Measurements from ENCODE around the gene ZNF280C. TPM values are rescaled to one million over a fixed set of nuclear protein-coding genes. Genes with fewer than 3 reads are reported as not detected.

Gene ZNF280C
- total RNA-seq, 1 experiment from 2014 or later = 15.0 TPM

GRCh38 chrX:130171446-130172126 is 97.1 kb downstream of the ZNF280C start, which contains the start of gene RAB33A (continued):
- TF ChIP-seq, protein P1, sequence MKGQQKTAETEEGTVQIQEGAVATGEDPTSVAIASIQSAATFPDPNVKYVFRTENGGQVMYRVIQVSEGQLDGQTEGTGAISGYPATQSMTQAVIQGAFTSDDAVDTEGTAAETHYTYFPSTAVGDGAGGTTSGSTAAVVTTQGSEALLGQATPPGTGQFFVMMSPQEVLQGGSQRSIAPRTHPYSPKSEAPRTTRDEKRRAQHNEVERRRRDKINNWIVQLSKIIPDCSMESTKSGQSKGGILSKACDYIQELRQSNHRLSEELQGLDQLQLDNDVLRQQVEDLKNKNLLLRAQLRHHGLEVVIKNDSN (CRISPR knock-in tag; IDR thresholded peaks at IDR 0.05) = no peak
- TF ChIP-seq CBFB (CRISPR knock-in tag; IDR thresholded peaks at IDR 0.05; ENCODE audit: low read depth) = no peak
- TF ChIP-seq IRF2 (CRISPR knock-in tag; IDR thresholded peaks at IDR 0.05; ENCODE audit: borderline replicate concordance, low read depth) = no peak
- TF ChIP-seq TCF7 (CRISPR knock-in tag; IDR thresholded peaks at IDR 0.05; ENCODE audit: low read depth) = no peak
- no peak for TF ChIP-seq CREB1 (CRISPR knock-in tag; IDR thresholded peaks at IDR 0.05)
- TF ChIP-seq, protein P2, sequence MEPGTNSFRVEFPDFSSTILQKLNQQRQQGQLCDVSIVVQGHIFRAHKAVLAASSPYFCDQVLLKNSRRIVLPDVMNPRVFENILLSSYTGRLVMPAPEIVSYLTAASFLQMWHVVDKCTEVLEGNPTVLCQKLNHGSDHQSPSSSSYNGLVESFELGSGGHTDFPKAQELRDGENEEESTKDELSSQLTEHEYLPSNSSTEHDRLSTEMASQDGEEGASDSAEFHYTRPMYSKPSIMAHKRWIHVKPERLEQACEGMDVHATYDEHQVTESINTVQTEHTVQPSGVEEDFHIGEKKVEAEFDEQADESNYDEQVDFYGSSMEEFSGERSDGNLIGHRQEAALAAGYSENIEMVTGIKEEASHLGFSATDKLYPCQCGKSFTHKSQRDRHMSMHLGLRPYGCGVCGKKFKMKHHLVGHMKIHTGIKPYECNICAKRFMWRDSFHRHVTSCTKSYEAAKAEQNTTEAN (CRISPR knock-in tag; IDR thresholded peaks at IDR 0.05) = no peak
- TF ChIP-seq, protein P3, sequence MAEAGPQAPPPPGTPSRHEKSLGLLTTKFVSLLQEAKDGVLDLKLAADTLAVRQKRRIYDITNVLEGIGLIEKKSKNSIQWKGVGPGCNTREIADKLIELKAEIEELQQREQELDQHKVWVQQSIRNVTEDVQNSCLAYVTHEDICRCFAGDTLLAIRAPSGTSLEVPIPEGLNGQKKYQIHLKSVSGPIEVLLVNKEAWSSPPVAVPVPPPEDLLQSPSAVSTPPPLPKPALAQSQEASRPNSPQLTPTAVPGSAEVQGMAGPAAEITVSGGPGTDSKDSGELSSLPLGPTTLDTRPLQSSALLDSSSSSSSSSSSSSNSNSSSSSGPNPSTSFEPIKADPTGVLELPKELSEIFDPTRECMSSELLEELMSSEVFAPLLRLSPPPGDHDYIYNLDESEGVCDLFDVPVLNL (CRISPR knock-in tag; IDR thresholded peaks at IDR 0.05; ENCODE audit: borderline replicate concordance, low read depth) = no peak
- peak; percentile 29; the same call in 1 of the 2 replicates for TF ChIP-seq FOXP1 (CRISPR knock-in tag; IDR thresholded peaks at IDR 0.05; ENCODE audit: borderline replicate concordance)

GRCh38 chrX:130170752-130171445 is 97.8 kb downstream of the ZNF280C start:
- DNase-seq (ENCODE audit: low spot score) (peak; percentile 61), ATAC-seq (peak; percentile 85)
- ChIA-PET CTCF (interaction anchor here (0.5 to 1.2 kb wide), 3 partner anchors 91 to 188 kb away, joined by 3 to 7 read pairs (median 4); no protein-coding TSS in a partner anchor), POLR2A (no interaction called here)
- Mint-ChIP-seq H3K4me1 (peaks cover 18% of the 10 kb centered on the region), H3K27me3 (ENCODE audit: low read depth) (peaks cover 14% of the 10 kb centered on the region), H3K36me3 (no peaks in the 10 kb centered on the region), H3K27ac (no peak overlapping the region), H3K9me3 (no peaks in the 10 kb centered on the region), H3K4me3 (peak overlapping the region; percentile 80)
- TF ChIP-seq NFYB (CRISPR knock-in tag; conservative IDR thresholded peaks at IDR 0.05; ENCODE audit: low read depth) (peak; percentile 62), KAT7 (CRISPR knock-in tag; IDR thresholded peaks at IDR 0.05; ENCODE audit: borderline replicate concordance) (no peak)

DNA sequence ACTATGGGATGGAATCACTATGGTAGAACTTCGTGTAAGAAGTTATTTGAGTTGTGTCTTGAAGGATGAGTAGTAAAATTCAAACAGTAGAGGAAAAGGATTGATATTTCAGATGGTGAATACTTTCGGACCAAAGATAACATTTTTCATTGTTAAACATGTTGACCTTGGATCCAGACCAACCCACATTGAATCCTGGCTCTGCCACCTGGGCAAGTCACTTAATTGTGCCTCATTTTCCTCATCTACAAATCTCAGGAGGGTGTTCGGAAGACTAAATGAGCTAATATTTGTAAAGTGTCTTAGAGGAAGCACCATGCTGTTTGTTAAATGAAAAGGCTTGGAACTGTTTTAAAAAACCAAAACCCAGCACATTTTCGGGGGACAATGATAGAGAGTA is 101.7 kb downstream of the ZNF280C start:
- POLR2A ChIA-PET = no interaction called here
- H3K27ac Mint-ChIP-seq = 0 out of 2 replicates have a peak overlapping the region, but pooled peaks have one; percentile 24
- no peak for ATAC-seq
- no peaks in the 10 kb centered on the region for H3K36me3 Mint-ChIP-seq
- peaks cover 16% of the 10 kb centered on the region for H3K4me1 Mint-ChIP-seq
- CTCF ChIA-PET = no interaction called here
- DNase-seq (ENCODE audit: low spot score) = no peak
- H3K4me3 Mint-ChIP-seq = peak overlapping the region; percentile 94
- H3K27me3 Mint-ChIP-seq (ENCODE audit: low read depth) = peaks cover 2% of the 10 kb centered on the region
- TF ChIP-seq RORB (CRISPR knock-in tag; IDR thresholded peaks at IDR 0.05) (no peak), JUN (CRISPR knock-in tag; IDR thresholded peaks at IDR 0.05) (no peak), ESRRA (CRISPR knock-in tag; IDR thresholded peaks at IDR 0.05; ENCODE audit: borderline replicate concordance) (no peak), EMX1 (CRISPR knock-in tag; IDR thresholded peaks at IDR 0.05) (no peak)
- TF ChIP-seq, protein P4, sequence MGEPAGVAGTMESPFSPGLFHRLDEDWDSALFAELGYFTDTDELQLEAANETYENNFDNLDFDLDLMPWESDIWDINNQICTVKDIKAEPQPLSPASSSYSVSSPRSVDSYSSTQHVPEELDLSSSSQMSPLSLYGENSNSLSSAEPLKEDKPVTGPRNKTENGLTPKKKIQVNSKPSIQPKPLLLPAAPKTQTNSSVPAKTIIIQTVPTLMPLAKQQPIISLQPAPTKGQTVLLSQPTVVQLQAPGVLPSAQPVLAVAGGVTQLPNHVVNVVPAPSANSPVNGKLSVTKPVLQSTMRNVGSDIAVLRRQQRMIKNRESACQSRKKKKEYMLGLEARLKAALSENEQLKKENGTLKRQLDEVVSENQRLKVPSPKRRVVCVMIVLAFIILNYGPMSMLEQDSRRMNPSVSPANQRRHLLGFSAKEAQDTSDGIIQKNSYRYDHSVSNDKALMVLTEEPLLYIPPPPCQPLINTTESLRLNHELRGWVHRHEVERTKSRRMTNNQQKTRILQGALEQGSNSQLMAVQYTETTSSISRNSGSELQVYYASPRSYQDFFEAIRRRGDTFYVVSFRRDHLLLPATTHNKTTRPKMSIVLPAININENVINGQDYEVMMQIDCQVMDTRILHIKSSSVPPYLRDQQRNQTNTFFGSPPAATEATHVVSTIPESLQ (CRISPR knock-in tag; IDR thresholded peaks at IDR 0.05) = no peak
- TF ChIP-seq, protein P5, sequence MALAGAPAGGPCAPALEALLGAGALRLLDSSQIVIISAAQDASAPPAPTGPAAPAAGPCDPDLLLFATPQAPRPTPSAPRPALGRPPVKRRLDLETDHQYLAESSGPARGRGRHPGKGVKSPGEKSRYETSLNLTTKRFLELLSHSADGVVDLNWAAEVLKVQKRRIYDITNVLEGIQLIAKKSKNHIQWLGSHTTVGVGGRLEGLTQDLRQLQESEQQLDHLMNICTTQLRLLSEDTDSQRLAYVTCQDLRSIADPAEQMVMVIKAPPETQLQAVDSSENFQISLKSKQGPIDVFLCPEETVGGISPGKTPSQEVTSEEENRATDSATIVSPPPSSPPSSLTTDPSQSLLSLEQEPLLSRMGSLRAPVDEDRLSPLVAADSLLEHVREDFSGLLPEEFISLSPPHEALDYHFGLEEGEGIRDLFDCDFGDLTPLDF (CRISPR knock-in tag; IDR thresholded peaks at IDR 0.05) = no peak
- no peaks in the 10 kb centered on the region for H3K9me3 Mint-ChIP-seq

All from WTC11 (cell line).